Skeletal muscle tissue (tissue), 4 donors: ENCODE data around the gene NPAS2. TPM values are rescaled to one million over a fixed set of nuclear protein-coding genes. Genes with fewer than 3 reads are reported as not detected.

Experiments used
- H3K27ac ChIP-seq: one replicate; pipeline ENCODE4 v1.7.0; 2013; ENCODE audit warnings: mild to moderate bottlenecking, low read depth, low read length, inconsistent platforms
- H3K27me3 ChIP-seq, 3 donors: one replicate each; pipeline ENCODE4 v1.7.0; 2013; ENCODE audit warnings: low read length in 3 of 3; ENCODE audit not compliant: control insufficient read depth in 3 of 3, insufficient read depth in 3 of 3
- H3K36me3 ChIP-seq, 3 donors: one replicate each; pipeline ENCODE4 v1.7.0; 2013; ENCODE audit warnings: low read length in 3 of 3; ENCODE audit not compliant: control insufficient read depth in 3 of 3, insufficient read depth in 3 of 3
- H3K4me1 ChIP-seq, 3 donors: one replicate each; pipeline ENCODE4 v1.7.0; 2013; ENCODE audit warnings: low read length in 3 of 3, mild to moderate bottlenecking in 3 of 3; ENCODE audit not compliant: control insufficient read depth in 3 of 3, insufficient read depth in 3 of 3
- H3K4me3 ChIP-seq, 3 donors: one replicate each; pipeline ENCODE4 v1.7.0; 2013; ENCODE audit warnings: low read length in 3 of 3
- H3K9ac ChIP-seq, 3 donors: one replicate each; pipeline ENCODE4 v1.7.0; 2013; ENCODE audit warnings: low read length in 3 of 3, mild to moderate bottlenecking in 3 of 3, moderate library complexity in 2 of 3, low read depth in 1 of 3
- H3K9me3 ChIP-seq, 3 donors: one replicate each; pipeline ENCODE4 v1.7.0; 2013; ENCODE audit warnings: low read length in 3 of 3; ENCODE audit not compliant: control insufficient read depth in 3 of 3
- total RNA-seq: library from RNA; depleted of rRNA; stranded (reverse); fragments of >200 nt; gene quantifications from one replicate; pipeline ENCODE4 v1.2.3, GENCODE V29; 2014
- donor health status: Osteomylitis.

Gene NPAS2
- total RNA-seq, 1 donor from 2014 or later, result 7.8 TPM

DNA sequence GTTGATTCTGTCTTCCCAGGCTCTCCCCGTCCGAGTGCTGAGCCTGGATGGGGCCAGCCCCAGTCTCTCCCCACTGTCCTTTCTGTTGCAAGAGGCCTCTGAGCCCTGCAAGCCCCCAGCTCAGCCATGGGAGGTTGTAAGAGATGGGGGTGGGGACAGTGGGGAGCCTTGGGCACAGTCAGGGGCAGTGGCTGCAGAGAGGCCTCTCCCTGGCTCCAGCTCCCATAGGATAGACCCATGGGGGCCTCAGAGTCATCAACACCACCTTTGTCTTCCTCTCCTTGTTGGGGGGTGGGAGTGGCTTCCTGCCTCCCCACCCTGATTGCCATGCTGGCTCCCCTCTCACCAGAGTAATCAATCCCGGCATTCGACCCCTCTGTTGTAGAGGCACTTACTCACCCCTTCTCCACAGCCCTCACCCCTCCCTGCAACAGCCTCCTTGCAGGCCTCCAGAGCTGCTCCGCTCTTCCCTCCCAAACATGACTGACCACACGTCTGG is 37.5 kb upstream of the NPAS2 start:
- Histone ChIP-seq H3K9me3 (no peaks in the 10 kb centered on the region), H3K27me3 (no peaks in the 10 kb centered on the region), H3K36me3 (no peaks in the 10 kb centered on the region), H3K4me1 (peaks cover 6 to 10% (median 6%) of the 10 kb centered on the region in 3 donors), H3K27ac (no peak overlapping the region), H3K9ac (no peak overlapping the region), H3K4me3 (no peak overlapping the region)

DNA sequence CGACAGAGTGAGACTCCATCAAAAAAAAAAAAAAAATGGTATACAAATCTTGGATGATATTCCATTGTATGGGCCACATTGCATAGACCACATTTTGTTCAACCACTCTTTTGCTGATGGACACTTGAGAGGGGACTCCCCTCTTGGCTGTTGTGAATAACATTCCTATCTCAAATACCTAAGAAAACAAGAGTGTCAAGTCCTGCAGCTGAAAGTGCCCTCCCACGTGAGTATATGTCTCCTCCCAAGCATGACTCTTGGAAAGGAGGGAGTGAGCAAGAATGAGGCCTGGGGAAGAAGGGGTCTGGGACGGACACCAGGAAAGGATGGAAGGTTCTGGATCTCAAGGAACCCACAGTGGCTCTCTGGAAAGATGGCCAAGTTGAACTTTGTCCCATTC is 36.0 kb upstream of the NPAS2 start:
- no peaks in the 10 kb centered on the region for H3K27me3 ChIP-seq
- no peaks in the 10 kb centered on the region for H3K36me3 ChIP-seq
- no peaks in the 10 kb centered on the region for H3K9me3 ChIP-seq
- H3K4me1 ChIP-seq, result peaks cover 6 to 10% (median 6%) of the 10 kb centered on the region in 3 donors
- H3K27ac ChIP-seq, result no peak overlapping the region
- H3K4me3 ChIP-seq, result no peak overlapping the region
- H3K9ac ChIP-seq, result no peak overlapping the region

GRCh38 chr2:100784681-100785080 is 35.3 kb upstream of the NPAS2 start:
- no peak overlapping the region for H3K27ac ChIP-seq
- no peaks in the 10 kb centered on the region for H3K36me3 ChIP-seq
- H3K4me3 ChIP-seq, result no peak overlapping the region
- H3K4me1 ChIP-seq, result peaks cover 6 to 10% (median 6%) of the 10 kb centered on the region in 3 donors
- H3K9ac ChIP-seq, result no peak overlapping the region
- no peaks in the 10 kb centered on the region for H3K27me3 ChIP-seq
- no peaks in the 10 kb centered on the region for H3K9me3 ChIP-seq

- no peak overlapping the region for H3K27ac ChIP-seq
- H3K4me1 ChIP-seq, result peaks cover 3 to 10% (median 6%) of the 10 kb centered on the region in 3 donors
- no peaks in the 10 kb centered on the region for H3K36me3 ChIP-seq
- no peaks in the 10 kb centered on the region for H3K9me3 ChIP-seq
- H3K9ac ChIP-seq, result no peak overlapping the region
- no peak overlapping the region for H3K4me3 ChIP-seq
- no peaks in the 10 kb centered on the region for H3K27me3 ChIP-seq
Observed at GRCh38 chr2:100785626-100786296, 34.2 kb upstream of the NPAS2 start.

DNA sequence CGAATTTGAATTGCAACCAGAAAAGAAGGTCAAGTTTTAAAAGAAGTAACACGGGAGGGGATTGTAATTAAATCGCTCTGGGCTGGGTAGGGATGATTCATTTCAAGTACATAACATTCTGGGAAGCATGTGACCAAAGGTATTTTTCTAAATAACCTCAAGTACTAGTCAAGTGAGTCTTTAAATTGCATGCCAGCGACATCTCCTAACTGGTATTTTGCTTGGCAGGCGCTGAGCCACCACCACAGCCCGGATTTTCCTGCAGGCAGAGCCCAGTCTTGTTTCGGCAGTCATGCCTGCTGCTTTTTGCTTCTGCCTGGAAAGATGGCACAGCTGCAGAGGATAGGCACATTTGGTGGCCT is 33.7 kb upstream of the NPAS2 start:
- Histone ChIP-seq H3K9me3 (no peaks in the 10 kb centered on the region), H3K9ac (peak overlapping the region in 1 of 3 donors; percentile 3), H3K36me3 (no peaks in the 10 kb centered on the region), H3K27me3 (no peaks in the 10 kb centered on the region), H3K4me1 (peaks cover 3 to 10% (median 6%) of the 10 kb centered on the region in 3 donors), H3K4me3 (no peak overlapping the region), H3K27ac (no peak overlapping the region)

DNA sequence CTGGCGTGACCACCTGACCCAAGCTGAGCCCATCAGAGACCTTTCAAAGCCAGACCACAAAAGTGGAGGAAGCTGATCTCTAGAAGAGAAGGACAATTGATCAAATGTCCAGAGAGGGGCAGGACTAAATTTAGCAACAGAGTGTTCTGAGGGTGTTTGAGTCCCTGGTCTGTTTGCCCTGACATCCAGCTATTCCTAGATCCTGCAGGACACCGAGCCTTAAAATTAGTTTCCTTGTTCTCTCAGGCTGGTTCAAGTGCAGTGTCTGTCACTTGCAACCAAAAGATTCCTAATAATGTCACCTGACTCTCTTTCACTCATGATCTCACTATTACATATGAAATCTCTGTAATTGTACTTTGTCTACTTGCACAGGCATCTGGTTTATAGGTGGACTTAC is 33.0 kb upstream of the NPAS2 start:
- Histone ChIP-seq H3K4me3 (no peak overlapping the region), H3K27ac (no peak overlapping the region), H3K9ac (no peak overlapping the region), H3K4me1 (peaks cover 3 to 10% (median 6%) of the 10 kb centered on the region in 3 donors), H3K36me3 (no peaks in the 10 kb centered on the region), H3K27me3 (peaks cover 0 to under 1% (median 0%) of the 10 kb centered on the region in 3 donors), H3K9me3 (no peaks in the 10 kb centered on the region)

DNA sequence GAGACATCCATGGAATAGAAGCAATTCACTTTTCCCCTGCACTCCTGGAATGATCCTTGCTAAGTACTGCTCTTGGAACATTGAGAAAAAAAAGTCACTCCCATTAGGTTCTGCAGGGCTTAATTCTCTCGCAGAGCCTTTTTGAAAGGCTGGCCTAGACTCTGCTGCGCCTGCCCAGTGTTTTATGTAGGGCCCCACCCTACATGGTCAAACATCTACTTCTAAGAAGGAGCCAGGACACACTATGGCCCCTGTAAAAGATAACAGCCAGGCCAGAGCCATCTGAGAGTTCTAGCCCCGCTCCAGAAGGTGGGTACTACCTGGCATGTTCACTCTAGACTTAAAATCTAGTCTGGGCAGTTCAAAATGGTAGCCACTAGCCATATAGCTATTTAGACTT is 30.6 kb upstream of the NPAS2 start:
- Histone ChIP-seq H3K27ac (no peak overlapping the region), H3K27me3 (peaks cover 0 to 2% (median 2%) of the 10 kb centered on the region in 3 donors), H3K9ac (no peak overlapping the region), H3K36me3 (no peaks in the 10 kb centered on the region), H3K4me3 (no peak overlapping the region), H3K4me1 (peaks cover 3 to 10% (median 6%) of the 10 kb centered on the region in 3 donors), H3K9me3 (no peaks in the 10 kb centered on the region)

- H3K9me3 ChIP-seq, result no peaks in the 10 kb centered on the region
- H3K4me1 ChIP-seq, result peaks cover 3 to 5% (median 4%) of the 10 kb centered on the region in 3 donors
- no peaks in the 10 kb centered on the region for H3K36me3 ChIP-seq
- no peak overlapping the region for H3K27ac ChIP-seq
- no peak overlapping the region for H3K4me3 ChIP-seq
- no peak overlapping the region for H3K9ac ChIP-seq
- peaks cover 0 to 2% (median 2%) of the 10 kb centered on the region in 3 donors for H3K27me3 ChIP-seq
Observed at GRCh38 chr2:100791294-100791935, 28.5 kb upstream of the NPAS2 start.

DNA sequence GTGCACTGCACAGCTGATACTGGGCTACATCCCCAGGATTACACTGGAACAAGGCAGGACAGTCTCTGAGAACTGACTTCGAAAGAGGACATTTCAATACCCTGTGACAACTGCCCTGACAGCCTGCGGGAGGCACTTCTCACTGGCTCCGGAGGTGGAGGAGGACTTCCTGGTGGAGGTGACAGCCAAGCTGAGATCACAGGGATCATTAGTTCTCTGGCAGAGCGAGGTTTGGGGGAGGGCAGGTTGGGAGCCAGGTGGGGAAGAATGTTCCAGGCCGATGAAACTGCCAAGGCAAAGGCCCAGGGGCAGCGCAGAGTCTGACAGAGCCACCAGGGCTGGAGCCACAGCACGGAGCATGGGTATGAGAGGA is 28.0 kb upstream of the NPAS2 start:
- no peaks in the 10 kb centered on the region for H3K9me3 ChIP-seq
- no peaks in the 10 kb centered on the region for H3K36me3 ChIP-seq
- no peak overlapping the region for H3K27ac ChIP-seq
- peaks cover 0 to under 1% (median 0%) of the 10 kb centered on the region in 3 donors for H3K4me1 ChIP-seq
- no peak overlapping the region for H3K4me3 ChIP-seq
- no peak overlapping the region for H3K9ac ChIP-seq
- peaks cover 0 to 2% (median 2%) of the 10 kb centered on the region in 3 donors for H3K27me3 ChIP-seq

DNA sequence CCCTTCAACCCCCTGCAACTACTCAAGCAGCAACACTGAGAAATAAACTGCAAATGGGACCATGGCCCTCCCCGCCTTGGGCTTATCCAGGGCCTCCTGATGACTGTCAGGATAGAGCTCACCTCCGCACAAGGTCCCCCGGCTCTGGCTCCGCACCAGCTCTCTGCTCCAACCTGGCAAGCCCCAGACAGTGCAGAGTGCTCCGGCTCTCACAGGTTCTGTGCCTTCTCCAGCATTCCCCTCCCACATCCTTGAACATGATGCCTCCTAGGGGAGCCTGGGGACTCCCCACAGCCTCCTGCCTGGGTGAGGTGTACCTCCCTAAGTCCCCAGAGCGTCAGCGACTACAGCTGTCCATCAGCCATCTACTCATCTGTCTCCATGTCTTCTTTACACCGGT is 26.7 kb upstream of the NPAS2 start:
- H3K9me3 ChIP-seq, result no peaks in the 10 kb centered on the region
- H3K4me3 ChIP-seq, result no peak overlapping the region
- H3K27me3 ChIP-seq, result peaks cover 0 to 2% (median 2%) of the 10 kb centered on the region in 3 donors
- H3K27ac ChIP-seq, result no peak overlapping the region
- H3K9ac ChIP-seq, result no peak overlapping the region
- no peaks in the 10 kb centered on the region for H3K36me3 ChIP-seq
- H3K4me1 ChIP-seq, result no peaks in the 10 kb centered on the region
